AG04450 (cell line): ENCODE measurements around the gene CATSPER3. TPM values are rescaled to one million over a fixed set of nuclear protein-coding genes. Genes with fewer than 3 reads are reported as not detected.

Source experiments
- CTCF ChIA-PET: fragments of 300-600, 350-600 bp; formaldehyde crosslinking; extraction: SDS; loops from one replicate; lab custom pipeline; 2022; ENCODE audit warnings: antibody characterized with exemption, inconsistent platforms; lab: Charles Lee
- POLR2A ChIA-PET: fragments of 350-600 bp; formaldehyde crosslinking; extraction: SDS; loops from one replicate; lab custom pipeline; 2021; ENCODE audit warnings: antibody characterized with exemption, inconsistent platforms; lab: Yijun Ruan, JAX
- DNase-seq: peaks from one replicate; pipeline ENCODE4 v3.0.0-alpha.2; 2011; ENCODE audit warnings: low read depth, low spot score
- H3K27ac ChIP-seq: one replicate; pipeline ENCODE4 v1.5.1; 2012; ENCODE audit warnings: low read depth, low read length, control low read depth
- H3K27me3 ChIP-seq: one replicate; pipeline ENCODE4 v1.6.0; 2012; ENCODE audit warnings: low read length; ENCODE audit not compliant: control insufficient read depth, insufficient read depth
- H3K4me3 ChIP-seq: 2 replicates; pipeline ENCODE4 v1.5.1; 2011; ENCODE audit warnings: mild to moderate bottlenecking, low read depth, low read length, control low read depth
- H3K9me3 ChIP-seq: 2 replicates; pipeline ENCODE4 v1.5.1; 2012; ENCODE audit warnings: low read length; ENCODE audit not compliant: control insufficient read depth, insufficient read depth
- CTCF ChIP-seq: IDR thresholded peaks from 2 replicates; pipeline ENCODE4 v1.5.1; 2011; ENCODE audit warnings: low read depth, low read length, control low read depth, inconsistent platforms
- polyA plus RNA-seq: library from polyadenylated mRNA; depleted of rRNA; stranded (reverse); fragments of >200 nt; gene quantifications from 2 replicates; pipeline ENCODE4 v1.2.3, GENCODE V29; 2011

The CATSPER3 gene
- polyA plus RNA-seq, 1 experiment: 0.22 TPM

- POLR2A ChIA-PET: interaction anchor here (0.8 kb wide), 1 partner anchor 13 kb away, joined by 3 read pairs; no protein-coding TSS in a partner anchor
- CTCF ChIA-PET: interaction anchor here (1.5 kb wide), 1 partner anchor 178 kb away, joined by 4 read pairs; no protein-coding TSS in a partner anchor
- Histone ChIP-seq H3K4me3 (no peak overlapping the region), H3K27me3 (no peaks in the 10 kb centered on the region), H3K27ac (no peak overlapping the region), H3K9me3 (no peaks in the 10 kb centered on the region)
- DNase-seq: no peak
- TF ChIP-seq CTCF: no peak
Measured at GRCh38 chr5:135012951-135013391, 45.3 kb downstream of the CATSPER3 start.

- TF ChIP-seq CTCF: no peak
- ChIA-PET POLR2A (interaction anchor here (0.8 kb wide), 1 partner anchor 12 kb away, joined by 3 read pairs; no protein-coding TSS in a partner anchor), CTCF (interaction anchor here (1.5 kb wide), 1 partner anchor 178 kb away, joined by 4 read pairs; no protein-coding TSS in a partner anchor)
- H3K27me3 ChIP-seq: no peaks in the 10 kb centered on the region
- H3K4me3 ChIP-seq: no peak overlapping the region
- H3K9me3 ChIP-seq: no peaks in the 10 kb centered on the region
- DNase-seq: no peak
- H3K27ac ChIP-seq: no peak overlapping the region
Measured at GRCh38 chr5:135013445-135013844, 45.7 kb downstream of the CATSPER3 start.

GRCh38 chr5:135013947-135014570, 46.4 kb downstream of the CATSPER3 start:
- Histone ChIP-seq H3K27me3 (no peaks in the 10 kb centered on the region), H3K27ac (no peak overlapping the region), H3K9me3 (no peaks in the 10 kb centered on the region), H3K4me3 (no peak overlapping the region)
- TF ChIP-seq CTCF: no peak
- DNase-seq: peak; percentile 33
- CTCF ChIA-PET: interaction anchor here (1.5 kb wide), 1 partner anchor 177 kb away, joined by 4 read pairs; no protein-coding TSS in a partner anchor
- POLR2A ChIA-PET: no interaction called here

GRCh38 chr5:135015942-135016341, 48.2 kb downstream of the CATSPER3 start:
- Histone ChIP-seq H3K4me3 (no peak overlapping the region), H3K9me3 (no peaks in the 10 kb centered on the region), H3K27me3 (no peaks in the 10 kb centered on the region), H3K27ac (no peak overlapping the region)
- no peak for DNase-seq
- POLR2A ChIA-PET: interaction anchor here (0.6 kb wide), 1 partner anchor 97 kb away, joined by 7 read pairs; no protein-coding TSS in a partner anchor
- CTCF ChIA-PET: no interaction called here
- no peak for TF ChIP-seq CTCF

GRCh38 chr5:135016861-135017290, 49.2 kb downstream of the CATSPER3 start:
- no peak for TF ChIP-seq CTCF
- H3K27ac ChIP-seq: no peak overlapping the region
- H3K4me3 ChIP-seq: no peak overlapping the region
- POLR2A ChIA-PET: no interaction called here
- H3K9me3 ChIP-seq: no peaks in the 10 kb centered on the region
- CTCF ChIA-PET: no interaction called here
- no peaks in the 10 kb centered on the region for H3K27me3 ChIP-seq
- DNase-seq: no peak
